Activated CD4-positive, alpha-beta T cell treated with anti-CD3 and anti-CD28 coated beads, Interleukin-2, amount 50 U/mL, for 24 hours (primary cell): ENCODE data around the gene TAF1C.
"Not testable (repeated sequence)": the region's sequence is repeated elsewhere in the genome, so short reads cannot be mapped to it uniquely, and the experiment has no call there.

Source experiments
- DNase-seq, 2 donors: peaks; one replicate each; pipeline ENCODE4 v3.0.0-alpha.2; 2020; ENCODE audit warnings: low read depth in 1 of 2, low spot score in 1 of 2

TAF1C gene

GRCh38 chr16:84212631-84213030 lies 25.8 kb upstream of the TAF1C start:
- DNase-seq = no peak

- no peak for DNase-seq
Observed at GRCh38 chr16:84212154-84212553, 25.3 kb upstream of the TAF1C start.

DNA sequence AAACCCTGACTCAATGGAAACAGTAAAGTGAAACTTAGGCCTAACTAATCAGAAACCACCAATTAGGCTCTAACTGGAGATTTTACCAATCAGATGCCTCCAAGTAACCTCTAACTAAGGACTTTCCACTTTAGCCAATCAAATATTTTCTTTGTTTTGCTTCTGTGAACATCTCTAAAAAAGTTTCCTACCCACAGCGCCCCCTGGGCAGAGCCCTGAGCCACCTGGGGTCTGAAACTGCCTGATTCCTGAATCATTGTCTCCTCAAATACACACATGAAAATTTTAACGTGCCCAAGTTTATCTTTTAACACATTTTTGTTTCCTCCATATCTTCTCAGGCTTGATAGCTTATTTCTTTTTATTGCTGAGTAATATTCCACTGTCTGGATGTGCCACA lies 23.1 kb upstream of the TAF1C start:
- DNase-seq = no peak

- DNase-seq = no peak
Observed at GRCh38 chr16:84207879-84208278, 21.0 kb upstream of the TAF1C start.

GRCh38 chr16:84207251-84207650 lies 20.4 kb upstream of the TAF1C start:
- no peak for DNase-seq

DNA sequence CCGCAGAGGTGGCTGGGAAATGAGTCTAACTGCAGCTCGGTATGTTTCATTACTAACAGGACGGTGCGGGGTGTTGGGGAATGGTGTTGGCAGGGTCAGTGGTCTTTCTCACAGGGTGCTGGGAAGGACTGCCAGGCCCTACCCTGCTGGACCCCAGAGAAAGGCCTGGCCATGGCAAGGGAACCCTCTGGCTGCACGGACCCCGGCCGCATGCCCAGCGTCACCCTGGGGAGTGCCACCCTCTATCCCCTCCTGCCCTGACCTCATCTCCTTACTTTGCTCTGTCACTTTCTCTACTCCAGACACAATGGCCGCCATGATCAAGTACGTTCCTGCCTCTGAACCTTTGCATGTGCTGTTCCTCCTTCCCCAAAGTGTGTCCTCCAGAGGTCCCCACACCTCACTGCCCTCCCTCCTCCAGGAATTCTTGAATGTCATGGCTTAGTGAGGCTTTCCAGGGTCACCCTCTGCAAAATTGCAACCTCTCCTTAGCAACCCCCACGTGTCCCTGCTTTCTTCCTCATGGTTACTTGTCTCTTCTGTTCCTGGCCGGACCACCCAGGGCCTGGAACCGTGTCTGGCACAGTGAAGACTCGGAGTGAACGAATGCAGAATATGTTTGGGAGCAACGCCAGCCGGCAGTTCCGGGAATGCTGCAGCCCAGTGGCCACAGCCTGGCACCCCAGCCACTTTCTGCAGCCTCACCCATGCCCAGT lies 19.3 kb upstream of the TAF1C start:
- DNase-seq = no peak

- DNase-seq = not testable (repeated sequence)
Observed at GRCh38 chr16:84205123-84205522, 18.3 kb upstream of the TAF1C start.

- not testable (repeated sequence) for DNase-seq
Observed at GRCh38 chr16:84204551-84204950, 17.7 kb upstream of the TAF1C start.

DNA sequence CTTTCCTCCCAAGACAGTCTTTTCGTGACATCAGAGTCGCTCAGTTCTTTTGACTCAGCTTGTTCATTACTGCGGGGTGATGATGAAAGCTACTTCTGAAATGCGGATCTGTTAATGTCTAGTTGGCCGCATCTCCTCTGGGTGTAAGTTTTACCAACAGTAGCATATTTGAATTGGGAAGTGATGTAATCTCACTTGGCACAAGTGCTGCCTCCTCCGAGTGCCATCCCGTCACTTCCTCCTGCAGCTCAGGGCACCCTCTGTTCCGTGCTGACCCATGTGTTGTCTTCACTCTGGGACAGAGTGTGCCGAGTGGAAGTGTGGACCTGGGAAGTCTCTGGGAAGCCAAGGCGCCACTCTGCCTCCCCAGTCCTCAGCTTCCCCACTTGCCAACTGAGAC lies 13.0 kb upstream of the TAF1C start:
- DNase-seq = no peak

DNA sequence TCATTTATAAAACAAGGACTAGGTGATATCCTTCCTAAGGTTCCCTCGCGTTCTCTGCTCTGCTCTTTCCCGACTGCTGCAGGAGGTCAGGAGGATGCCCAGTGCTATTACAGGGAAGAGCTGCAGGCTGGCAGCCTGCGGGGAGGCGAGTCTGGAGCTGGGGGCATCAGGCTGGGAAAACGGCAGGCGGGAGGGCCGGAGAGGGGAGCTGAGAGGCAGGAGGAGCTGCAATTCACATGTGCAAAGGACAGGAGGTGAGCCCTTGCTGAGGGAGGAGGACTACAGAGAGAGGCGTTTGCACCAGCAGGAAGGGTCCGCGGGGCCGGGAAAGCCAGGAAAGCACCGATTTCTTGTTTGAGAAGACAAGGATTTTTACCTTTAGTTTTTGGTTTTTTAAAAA lies 12.2 kb upstream of the TAF1C start:
- DNase-seq = no peak

GRCh38 chr16:84198401-84198800 lies 11.5 kb upstream of the TAF1C start:
- DNase-seq = no peak

GRCh38 chr16:84197466-84198128 lies 10.7 kb upstream of the TAF1C start:
- DNase-seq = no peak

- no peak for DNase-seq
Observed at GRCh38 chr16:84196727-84197394, 10.0 kb upstream of the TAF1C start.

- no peak for DNase-seq
Observed at GRCh38 chr16:84196101-84196500, 9.2 kb upstream of the TAF1C start.

GRCh38 chr16:84195201-84196093 lies 8.6 kb upstream of the TAF1C start:
- DNase-seq = no peak

GRCh38 chr16:84194470-84195200 lies 7.8 kb upstream of the TAF1C start:
- no peak for DNase-seq

- DNase-seq = no peak
Observed at GRCh38 chr16:84194018-84194417, 7.2 kb upstream of the TAF1C start.

- no peak for DNase-seq
Observed at GRCh38 chr16:84193480-84193879, 6.6 kb upstream of the TAF1C start.

- DNase-seq = no peak
Observed at GRCh38 chr16:84191466-84191865, 4.6 kb upstream of the TAF1C start.

- no peak for DNase-seq
Observed at GRCh38 chr16:84190731-84191388, 4.0 kb upstream of the TAF1C start, which contains the start of gene ADAD2. TSS of gene ADAD2 (plus strand) at chr16:84191157. CDS start at chr16:84191231, 74 bp downstream.
